ENCODE data around the gene LTBP2. TPM values are rescaled to one million over a fixed set of nuclear protein-coding genes. Genes with fewer than 3 reads are reported as not detected.
"Not testable (repeated sequence)": the region's sequence is repeated elsewhere in the genome, so short reads cannot be mapped to it uniquely, and the experiment has no call there.

LTBP2 gene
- total RNA-seq, 2 donors from 2014 or later, result 0.49 TPM; not detected in 1

GRCh38 chr14:74459289-74459946, 152.6 kb downstream of the LTBP2 start:
- Mint-ChIP-seq H3K36me3 (no peaks in the 10 kb centered on the region), H3K9me3 (no peaks in the 10 kb centered on the region), H3K27ac (no peak overlapping the region)
- peak; percentile 72 to 80 for ATAC-seq
- peak in 1 of 2 donors; percentile 38 for DNase-seq (ENCODE audit: low spot score in 2 of 2)

- DNase-seq (ENCODE audit: low spot score in 2 of 2) (no peak), ATAC-seq (no peak)
- no peaks in the 10 kb centered on the region for H3K9me3 Mint-ChIP-seq
- H3K36me3 Mint-ChIP-seq, result no peaks in the 10 kb centered on the region
- no peak overlapping the region for H3K27ac Mint-ChIP-seq
Observed at GRCh38 chr14:74457565-74457895, 154.5 kb downstream of the LTBP2 start.

- DNase-seq (ENCODE audit: low spot score in 2 of 2) (no peak), ATAC-seq (no peak)
- Mint-ChIP-seq H3K36me3 (no peaks in the 10 kb centered on the region), H3K9me3 (no peaks in the 10 kb centered on the region), H3K27ac (no peak overlapping the region)
Observed at GRCh38 chr14:74456684-74457564, 155.1 kb downstream of the LTBP2 start.

- H3K27ac Mint-ChIP-seq; DNase-seq (ENCODE audit: low spot score in 2 of 2); ATAC-seq; H3K36me3 Mint-ChIP-seq; H3K9me3 Mint-ChIP-seq: not testable (repeated sequence)
Observed at GRCh38 chr14:74454397-74454796, 157.6 kb downstream of the LTBP2 start.

Other genes starting within 250 kb of the LTBP2 start
- not detected for gene SYNDIG1L, start 186.0 kb downstream of the LTBP2 start, total RNA-seq
- gene NPC2, start 118.9 kb downstream of the LTBP2 start, total RNA-seq, result 10 to 100 TPM; 28.0 to 54.9 TPM
- gene ISCA2, start 118.5 kb downstream of the LTBP2 start, total RNA-seq, result 10 to 100 TPM; 30.7 to 34.5 TPM
- gene AREL1, start 100.8 kb upstream of the LTBP2 start, total RNA-seq, result 10 to 100 TPM; 30.1 to 47.1 TPM
- gene FCF1, start 100.9 kb upstream of the LTBP2 start, total RNA-seq, result 10 to 100 TPM; 74.1 to 94.5 TPM
- 10 to 100 TPM; 53.0 to 73.9 TPM for gene YLPM1, start 151.1 kb upstream of the LTBP2 start, total RNA-seq

Measured in activated naive CD4-positive, alpha-beta T cell treated with anti-CD3 and anti-CD28 coated beads, Interleukin-2, amount 50 U/mL, for 72 hours (primary cell).